Measurements from ENCODE around the gene ANKRD13A. TPM values are rescaled to one million over a fixed set of nuclear protein-coding genes. Genes with fewer than 3 reads are reported as not detected.

Gene ANKRD13A
- total RNA-seq, 4 donors from 2014 or later = 96.1 to 189 (median 115) TPM

DNA sequence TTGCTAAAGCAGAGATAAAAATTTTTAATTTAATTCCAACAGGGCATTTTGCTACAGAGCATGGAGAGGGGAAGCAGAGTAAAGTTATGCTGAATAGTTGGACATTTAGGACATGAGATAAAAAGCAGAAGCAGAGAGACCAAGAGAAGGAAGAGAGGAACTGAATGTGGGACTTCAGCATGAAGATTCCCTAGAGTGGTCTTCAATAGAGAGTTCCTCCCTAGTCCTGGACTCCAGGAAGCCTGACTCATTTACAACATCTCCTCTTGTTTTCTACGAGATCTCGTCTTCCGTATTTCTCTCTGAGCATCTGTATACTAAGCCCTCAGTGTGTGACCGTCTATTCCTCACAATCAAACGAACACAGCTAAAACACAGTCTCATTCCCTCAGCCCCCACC is 89.7 kb downstream of the ANKRD13A start:
- no peaks in the 10 kb centered on the region for H3K4me1 ChIP-seq
- no peaks in the 10 kb centered on the region for H3K9me3 ChIP-seq
- WGBS, 2 donors (ENCODE audit: low coverage in 1 of 2) = 81 to 86% methylated on average over 5 of the region's 5 CpGs
- TF ChIP-seq POLR2AphosphoS5 (IDR thresholded peaks at IDR 0.05) (no peak), EP300 (IDR thresholded peaks at IDR 0.05; ENCODE audit: low read depth) (no peak), POLR2A (IDR thresholded peaks at IDR 0.05) (no peak)
- TF ChIP-seq, protein P1, sequence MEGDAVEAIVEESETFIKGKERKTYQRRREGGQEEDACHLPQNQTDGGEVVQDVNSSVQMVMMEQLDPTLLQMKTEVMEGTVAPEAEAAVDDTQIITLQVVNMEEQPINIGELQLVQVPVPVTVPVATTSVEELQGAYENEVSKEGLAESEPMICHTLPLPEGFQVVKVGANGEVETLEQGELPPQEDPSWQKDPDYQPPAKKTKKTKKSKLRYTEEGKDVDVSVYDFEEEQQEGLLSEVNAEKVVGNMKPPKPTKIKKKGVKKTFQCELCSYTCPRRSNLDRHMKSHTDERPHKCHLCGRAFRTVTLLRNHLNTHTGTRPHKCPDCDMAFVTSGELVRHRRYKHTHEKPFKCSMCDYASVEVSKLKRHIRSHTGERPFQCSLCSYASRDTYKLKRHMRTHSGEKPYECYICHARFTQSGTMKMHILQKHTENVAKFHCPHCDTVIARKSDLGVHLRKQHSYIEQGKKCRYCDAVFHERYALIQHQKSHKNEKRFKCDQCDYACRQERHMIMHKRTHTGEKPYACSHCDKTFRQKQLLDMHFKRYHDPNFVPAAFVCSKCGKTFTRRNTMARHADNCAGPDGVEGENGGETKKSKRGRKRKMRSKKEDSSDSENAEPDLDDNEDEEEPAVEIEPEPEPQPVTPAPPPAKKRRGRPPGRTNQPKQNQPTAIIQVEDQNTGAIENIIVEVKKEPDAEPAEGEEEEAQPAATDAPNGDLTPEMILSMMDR (IDR thresholded peaks at IDR 0.05) = no peak
- intact Hi-C loops (cut with DNase I; ENCODE audit: low total_unique reads) = no loop called here
- no peak overlapping the region for H3K4me3 ChIP-seq
- no peaks in the 10 kb centered on the region for H3K36me3 ChIP-seq
- H3K27ac ChIP-seq = peak overlapping the region in 1 of 4 donors; percentile 21
- no peak for DNase-seq
- H3K27me3 ChIP-seq = no peaks in the 10 kb centered on the region
- in situ Hi-C loops (cut with MboI; ENCODE audit: low pct_ligation_motif_present in 1 of 4, low pct_unique_long_range_greater_than_20kb in 1 of 4, low sequenced_read_pairs in 3 of 4) = loop anchor here in 1 of 4 donors (25.0 kb wide), 1 partner anchor 523 kb away; the partner anchor contains the start of gene TCTN1

Small RNA genes within 50 kb of the gene (small RNA-seq; reads per million reads assigned to genes)
- 0 reads per million in 4 donors for gene AC007546.2

Other genes starting within 250 kb of the ANKRD13A start
- gene TRPV4, start 166.0 kb upstream of the ANKRD13A start, total RNA-seq = under 1 TPM in 1 of 4 donors, not detected in 3; 0.27 TPM
- 100 to 1,000 TPM in 3 of 4 donors, 10 to 100 TPM in 1; 35.6 to 287 (median 167) TPM for gene GLTP, start 118.9 kb upstream of the ANKRD13A start, total RNA-seq
- 10 to 100 TPM; 27.5 to 54.7 (median 30.7) TPM for gene TCHP, start 99.2 kb upstream of the ANKRD13A start, total RNA-seq
- gene GIT2, start 3.1 kb upstream of the ANKRD13A start, total RNA-seq = 10 to 100 TPM; 25.3 to 64.0 (median 44.0) TPM
- 10 to 100 TPM in 2 of 4 donors, 1 to 10 TPM in 1, not detected in 1; 9.3 to 11.0 (median 10.1) TPM for gene C12orf76, start 49.1 kb downstream of the ANKRD13A start, total RNA-seq
- 10 to 100 TPM in 1 of 4 donors, 1 to 10 TPM in 3; 2.6 to 14.8 (median 6.4) TPM for gene IFT81, start 124.9 kb downstream of the ANKRD13A start, total RNA-seq

All from transverse colon (tissue), 4 donors.